K562 (cell line): ENCODE data around the gene ATP6V1G2. TPM values are rescaled to one million over a fixed set of nuclear protein-coding genes. Genes with fewer than 3 reads are reported as not detected.

ENCODE experiments used
- AFF4 ChIP-seq: sonication (generic); formaldehyde crosslinking; IDR thresholded peaks from 2 replicates; pipeline ENCODE4 v1.8.0; 2023; ENCODE audit warnings: mild to moderate bottlenecking, missing genetic modification reagents
- BCOR ChIP-seq: fragments of 450-650 bp; IDR thresholded peaks from 2 replicates; pipeline ENCODE4 v1.6.1; 2016
- MTA1 ChIP-seq: fragments of 450-650 bp; IDR thresholded peaks from 2 replicates; pipeline ENCODE4 v1.6.1; 2017; ENCODE audit warnings: borderline replicate concordance
- NR2C2 ChIP-seq, 2 experiments: fragments of 200-800 bp in 1 of 2; sonication (Bioruptor generic) in 1 of 2; sonication (generic) in 1 of 2; formaldehyde crosslinking in 1 of 2; IDR thresholded peaks; 2 replicates each; pipeline versions ENCODE4 v1.6.1 to v1.8.0; 2016 to 2022; ENCODE audit warnings: mild to moderate bottlenecking in 1 of 2, missing compliant biosample characterization in 1 of 2, missing genetic modification characterization in 1 of 2, missing genetic modification reagents in 1 of 2
- NR2F6 ChIP-seq: fragments of 450-650 bp; formaldehyde crosslinking; IDR thresholded peaks from 2 replicates; pipeline ENCODE4 v1.4.0; 2020; ENCODE audit warnings: mild to moderate bottlenecking
- PTTG1 ChIP-seq: fragments of 450-650 bp; IDR thresholded peaks from 2 replicates; pipeline ENCODE4 v1.6.1; 2016; ENCODE audit warnings: low read depth, mild to moderate bottlenecking, missing genetic modification characterization, missing compliant biosample characterization
- TSHZ1 ChIP-seq: fragments of 250-450 bp; sonication (Bioruptor Pico); IDR thresholded peaks from 2 replicates; pipeline ENCODE4 v1.4.0; 2020; ENCODE audit warnings: mild to moderate bottlenecking, moderate library complexity
- ZNF274 ChIP-seq: IDR thresholded peaks from 2 replicates; pipeline ENCODE4 v1.6.1; 2011; ENCODE audit warnings: low read depth, mild to moderate bottlenecking, low read length, moderate library complexity, borderline replicate concordance
- ZNF398 ChIP-seq: fragments of 250-450 bp; sonication (Bioruptor Pico); IDR thresholded peaks from 2 replicates; pipeline ENCODE4 v1.8.0; 2021; ENCODE audit warnings: moderate library complexity, mild to moderate bottlenecking, inconsistent platforms
- ZNF551 ChIP-seq: fragments of 250-450 bp; sonication (Bioruptor Pico); IDR thresholded peaks from 2 replicates; pipeline ENCODE4 v1.5.0; 2021; ENCODE audit warnings: mild to moderate bottlenecking, moderate library complexity
- polyA plus RNA-seq, 8 experiments: library from polyadenylated mRNA; depleted of rRNA in 4 of 8; stranded (reverse) in 5 of 8; unstranded in 3 of 8; fragments of >200 nt; fragmentation: Nextera tagmentation in 2 of 8; fragmentation: Illumina TruSeq in 1 of 8; extraction: Ambion mirVana in 2 of 8; extraction: Trizol in 1 of 8; gene quantifications; 2 replicates each; pipeline versions ENCODE4 v1.2.1 to v1.2.3, GENCODE V29; 2011 to 2014; ENCODE audit warnings: inconsistent platforms in 1 of 8, missing spikeins in 1 of 8
- total RNA-seq, 7 experiments: library from RNA; depleted of rRNA in 6 of 7; stranded (reverse); fragments of >200 nt in 6 of 7; fragmentation: Illumina TruSeq in 2 of 7; extraction: Trizol in 2 of 7; gene quantifications; 2 replicates each; pipeline versions ENCODE4 v1.2.1 to v1.2.3, GENCODE V29; 2011 to 2021; ENCODE audit warnings: low replicate concordance in 1 of 7
- TF ChIP-seq, protein P1 (sequence below), 2 experiments: fragments of 450-650 bp; conservative IDR thresholded peaks; 2 replicates each; pipeline ENCODE4 v1.6.1; 2017; ENCODE audit warnings: mild to moderate bottlenecking in 2 of 2, moderate library complexity in 2 of 2

Gene ATP6V1G2
- total and polyA plus RNA-seq, 9 of the 15 experiments (the other 6 are each of a cell fraction or from before 2014, with no cell fraction given), result 0.14 to 1.5 (median 0.33) TPM

GRCh38 chr6:31541658-31542521 is 4.5 kb downstream of the ATP6V1G2 start, which contains the start of gene DDX39B (continued):
- TF ChIP-seq NR2C2 (CRISPR knock-in tag; IDR thresholded peaks at IDR 0.05) (peak; percentile 83), NR2C2 (tag; IDR thresholded peaks at IDR 0.05) (peak; percentile 86), ZNF274 (no peak), NR2F6 (CRISPR knock-in tag) (peak; percentile 91), ZNF398 (CRISPR knock-in tag) (no peak), ZNF551 (no peak), PTTG1 (tag) (no peak), AFF4 (CRISPR knock-in tag) (peak; percentile 97; the same call in 1 of the 2 replicates), TSHZ1 (no peak), BCOR (peak; percentile 46), MTA1 (peak; percentile 95)
- TF ChIP-seq, protein P1, sequence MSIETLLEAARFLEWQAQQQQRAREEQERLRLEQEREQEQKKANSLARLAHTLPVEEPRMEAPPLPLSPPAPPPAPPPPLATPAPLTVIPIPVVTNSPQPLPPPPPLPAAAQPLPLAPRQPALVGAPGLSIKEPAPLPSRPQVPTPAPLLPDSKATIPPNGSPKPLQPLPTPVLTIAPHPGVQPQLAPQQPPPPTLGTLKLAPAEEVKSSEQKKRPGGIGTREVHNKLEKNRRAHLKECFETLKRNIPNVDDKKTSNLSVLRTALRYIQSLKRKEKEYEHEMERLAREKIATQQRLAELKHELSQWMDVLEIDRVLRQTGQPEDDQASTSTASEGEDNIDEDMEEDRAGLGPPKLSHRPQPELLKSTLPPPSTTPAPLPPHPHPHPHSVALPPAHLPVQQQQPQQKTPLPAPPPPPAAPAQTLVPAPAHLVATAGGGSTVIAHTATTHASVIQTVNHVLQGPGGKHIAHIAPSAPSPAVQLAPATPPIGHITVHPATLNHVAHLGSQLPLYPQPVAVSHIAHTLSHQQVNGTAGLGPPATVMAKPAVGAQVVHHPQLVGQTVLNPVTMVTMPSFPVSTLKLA (conservative IDR thresholded peaks at IDR 0.05), result peak; percentile 90 to 94
